ENCODE measurements around the gene TAF1B.

DNA sequence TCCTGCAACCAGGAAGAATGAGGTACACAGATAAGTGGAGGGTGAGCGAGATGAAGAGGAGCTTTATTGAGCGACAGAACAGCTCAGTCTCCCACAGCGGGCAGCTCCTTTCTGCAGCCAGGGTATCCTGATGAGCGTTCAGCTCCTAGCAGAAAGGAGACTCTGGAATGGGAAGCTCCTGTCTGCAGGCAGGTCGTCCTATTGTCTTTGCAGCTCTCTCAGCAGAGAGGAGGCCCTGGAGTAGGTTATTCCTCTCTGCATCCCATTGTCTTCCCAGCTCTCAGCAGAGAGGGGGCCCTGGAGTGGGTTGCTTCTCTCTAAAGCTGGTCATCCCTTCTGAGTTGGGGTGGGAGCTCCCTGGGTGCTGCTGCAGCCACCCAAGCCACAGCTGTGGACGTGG, 41.2 kb downstream of the TAF1B start:
- TF ChIP-seq, protein P1, sequence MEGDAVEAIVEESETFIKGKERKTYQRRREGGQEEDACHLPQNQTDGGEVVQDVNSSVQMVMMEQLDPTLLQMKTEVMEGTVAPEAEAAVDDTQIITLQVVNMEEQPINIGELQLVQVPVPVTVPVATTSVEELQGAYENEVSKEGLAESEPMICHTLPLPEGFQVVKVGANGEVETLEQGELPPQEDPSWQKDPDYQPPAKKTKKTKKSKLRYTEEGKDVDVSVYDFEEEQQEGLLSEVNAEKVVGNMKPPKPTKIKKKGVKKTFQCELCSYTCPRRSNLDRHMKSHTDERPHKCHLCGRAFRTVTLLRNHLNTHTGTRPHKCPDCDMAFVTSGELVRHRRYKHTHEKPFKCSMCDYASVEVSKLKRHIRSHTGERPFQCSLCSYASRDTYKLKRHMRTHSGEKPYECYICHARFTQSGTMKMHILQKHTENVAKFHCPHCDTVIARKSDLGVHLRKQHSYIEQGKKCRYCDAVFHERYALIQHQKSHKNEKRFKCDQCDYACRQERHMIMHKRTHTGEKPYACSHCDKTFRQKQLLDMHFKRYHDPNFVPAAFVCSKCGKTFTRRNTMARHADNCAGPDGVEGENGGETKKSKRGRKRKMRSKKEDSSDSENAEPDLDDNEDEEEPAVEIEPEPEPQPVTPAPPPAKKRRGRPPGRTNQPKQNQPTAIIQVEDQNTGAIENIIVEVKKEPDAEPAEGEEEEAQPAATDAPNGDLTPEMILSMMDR (IDR thresholded peaks at IDR 0.05), result no peak
- no peak for TF ChIP-seq POLR2A (IDR thresholded peaks at IDR 0.05)
